DOHH2 (cell line): ENCODE measurements around the gene DHRS13.

Experiments used
- H3F3A ChIP-seq: fragments of 200-600 bp; sonication (generic), shearing (Covaris generic); 2 replicates; pipeline ENCODE4 v1.6.0; 2016; ENCODE audit warnings: antibody characterized with exemption, mild to moderate bottlenecking; ENCODE audit not compliant: control insufficient read depth, insufficient read depth
- H3K27ac ChIP-seq: fragments of 200-600 bp; sonication (generic); 2 replicates; pipeline ENCODE4 v1.5.1; 2014; ENCODE audit warnings: low read depth, mild to moderate bottlenecking, low read length, moderate library complexity
- H3K27me3 ChIP-seq: fragments of 200-600 bp; sonication (generic); 2 replicates; pipeline ENCODE4 v1.6.1; 2014; ENCODE audit warnings: mild to moderate bottlenecking, low read length, mixed read lengths; ENCODE audit not compliant: control insufficient read depth
- H3K36me3 ChIP-seq: fragments of 200-600 bp; sonication (generic); 2 replicates; pipeline ENCODE4 v1.6.1; 2014; ENCODE audit warnings: mild to moderate bottlenecking, low read length, moderate library complexity, mixed read lengths; ENCODE audit not compliant: control insufficient read depth
- H3K4me1 ChIP-seq: fragments of 200-600 bp; sonication (generic); 2 replicates; pipeline ENCODE4 v1.6.1; 2014; ENCODE audit warnings: mild to moderate bottlenecking, low read length, mixed read lengths; ENCODE audit not compliant: control insufficient read depth
- H3K4me2 ChIP-seq: fragments of 200-600 bp; sonication (generic); 2 replicates; pipeline ENCODE4 v1.6.0; 2014; ENCODE audit warnings: mild to moderate bottlenecking, low read length, moderate library complexity
- H3K4me3 ChIP-seq: fragments of 200-600 bp; sonication (generic); 2 replicates; pipeline ENCODE4 v1.5.1; 2014; ENCODE audit warnings: mild to moderate bottlenecking, low read length, mixed read lengths
- H3K79me2 ChIP-seq: fragments of 200-600 bp; sonication (generic); 2 replicates; pipeline ENCODE4 v1.6.1; 2014; ENCODE audit warnings: mild to moderate bottlenecking, low read length, mixed read lengths; ENCODE audit not compliant: control insufficient read depth
- H3K9me2 ChIP-seq: fragments of 200-600 bp; sonication (generic); replicated peaks from 2 replicates; pipeline ENCODE4 v1.6.1; 2014; ENCODE audit warnings: mild to moderate bottlenecking, low read length, mixed read lengths; ENCODE audit not compliant: control insufficient read depth
- H3K9me3 ChIP-seq: fragments of 200-600 bp; sonication (generic); 2 replicates; pipeline ENCODE4 v1.6.1; 2014; ENCODE audit warnings: antibody characterized with exemption, low read length, mixed read lengths; ENCODE audit not compliant: control insufficient read depth, insufficient read depth
- H4K20me1 ChIP-seq: fragments of 200-600 bp; sonication (generic); 2 replicates; pipeline ENCODE4 v1.6.0; 2014; ENCODE audit warnings: low read depth, mild to moderate bottlenecking, antibody characterized with exemption, low read length, moderate library complexity; ENCODE audit not compliant: control insufficient read depth, insufficient read depth
- CTCF ChIP-seq: fragments of 200-600 bp; sonication (generic); IDR thresholded peaks from one replicate; pipeline ENCODE4 v1.5.1; 2014; ENCODE audit warnings: antibody characterized with exemption, mild to moderate bottlenecking, low read depth, low read length; ENCODE audit not compliant: poor library complexity, severe bottlenecking
- EZH2phosphoT487 ChIP-seq: fragments of 200-600 bp; sonication (generic); IDR thresholded peaks from 2 replicates; pipeline ENCODE4 v1.6.1; 2017; ENCODE audit warnings: borderline replicate concordance, mild to moderate bottlenecking, antibody characterized with exemption, low read length, moderate library complexity, mixed read lengths

DHRS13 gene

DNA sequence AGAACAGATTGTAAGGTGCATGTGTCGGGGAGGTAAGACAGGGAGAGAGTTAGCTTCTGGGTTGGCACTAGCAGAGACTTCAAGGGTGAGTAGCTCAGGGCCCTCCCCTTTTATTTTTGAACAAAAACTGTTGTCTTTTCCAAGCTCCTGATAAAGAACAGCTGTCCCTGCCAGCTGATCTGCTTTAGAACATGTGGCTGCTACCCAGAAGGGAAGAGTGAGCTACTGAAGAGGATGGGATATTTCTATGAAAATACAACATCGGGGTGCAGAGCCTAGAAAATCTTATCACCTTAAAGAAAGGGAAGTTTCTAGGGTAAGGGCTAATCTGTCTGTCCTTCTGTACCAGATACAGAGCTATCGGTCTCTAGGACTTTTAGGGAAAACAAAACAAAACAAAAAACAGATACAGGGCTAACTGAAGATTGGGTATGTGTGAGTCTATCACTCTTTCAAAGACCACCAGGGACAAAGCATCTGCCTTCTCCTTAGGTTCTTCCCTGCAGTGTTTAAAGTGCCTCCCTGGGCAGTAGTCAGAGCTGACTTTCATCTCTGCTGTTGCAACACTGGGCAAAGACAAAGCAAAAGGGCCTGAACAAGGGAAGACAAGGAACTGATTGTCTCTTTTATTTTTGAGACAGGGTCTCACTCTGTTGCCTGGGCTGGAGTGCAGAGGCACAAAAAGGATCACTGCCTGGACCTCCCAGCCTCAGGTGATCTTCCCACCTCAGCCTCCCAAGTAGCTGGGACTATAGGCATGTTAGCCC is 5.0 kb upstream of the DHRS13 start:
- Histone ChIP-seq H3K27me3 (no peaks in the 10 kb centered on the region), H3K9me2 (no peaks in the 10 kb centered on the region), H3K79me2 (no peaks in the 10 kb centered on the region), H3K4me1 (peaks cover 6% of the 10 kb centered on the region), H3K4me2 (no peak overlapping the region), H3K4me3 (no peak overlapping the region), H3K36me3 (peaks cover 65% of the 10 kb centered on the region), H3F3A (peaks cover 15% of the 10 kb centered on the region), H3K9me3 (no peaks in the 10 kb centered on the region), H4K20me1 (no peaks in the 10 kb centered on the region), H3K27ac (no peak overlapping the region)
- TF ChIP-seq CTCF, result no peak
- no peak for TF ChIP-seq EZH2phosphoT487

- H3K27me3 ChIP-seq, result no peaks in the 10 kb centered on the region
- no peak overlapping the region for H3K27ac ChIP-seq
- no peak overlapping the region for H3K4me2 ChIP-seq
- no peaks in the 10 kb centered on the region for H4K20me1 ChIP-seq
- no peak overlapping the region for H3K4me3 ChIP-seq
- peaks cover 15% of the 10 kb centered on the region for H3F3A ChIP-seq
- peaks cover 4% of the 10 kb centered on the region for H3K79me2 ChIP-seq
- H3K9me3 ChIP-seq, result no peaks in the 10 kb centered on the region
- H3K9me2 ChIP-seq, result no peaks in the 10 kb centered on the region
- H3K4me1 ChIP-seq, result peaks cover 6% of the 10 kb centered on the region
- peaks cover 55% of the 10 kb centered on the region for H3K36me3 ChIP-seq
- no peak for TF ChIP-seq CTCF
- no peak for TF ChIP-seq EZH2phosphoT487
Observed at GRCh38 chr17:28906706-28907438, 4.0 kb upstream of the DHRS13 start.

- Histone ChIP-seq H3K4me3 (no peak overlapping the region), H3K4me2 (no peak overlapping the region), H3K27me3 (no peaks in the 10 kb centered on the region), H3K27ac (no peak overlapping the region), H4K20me1 (no peaks in the 10 kb centered on the region), H3K9me2 (no peaks in the 10 kb centered on the region), H3F3A (peaks cover 15% of the 10 kb centered on the region), H3K36me3 (peaks cover 50% of the 10 kb centered on the region), H3K4me1 (peaks cover 12% of the 10 kb centered on the region), H3K9me3 (no peaks in the 10 kb centered on the region), H3K79me2 (peaks cover 10% of the 10 kb centered on the region)
- TF ChIP-seq CTCF (no peak), EZH2phosphoT487 (no peak)
Observed at GRCh38 chr17:28906276-28906675, 3.4 kb upstream of the DHRS13 start.
